Measurements from ENCODE around the gene TECPR1. TPM values are rescaled to one million over a fixed set of nuclear protein-coding genes. Genes with fewer than 3 reads are reported as not detected.

TECPR1 gene
- total RNA-seq, 1 donor from 2014 or later = 10.8 TPM

DNA sequence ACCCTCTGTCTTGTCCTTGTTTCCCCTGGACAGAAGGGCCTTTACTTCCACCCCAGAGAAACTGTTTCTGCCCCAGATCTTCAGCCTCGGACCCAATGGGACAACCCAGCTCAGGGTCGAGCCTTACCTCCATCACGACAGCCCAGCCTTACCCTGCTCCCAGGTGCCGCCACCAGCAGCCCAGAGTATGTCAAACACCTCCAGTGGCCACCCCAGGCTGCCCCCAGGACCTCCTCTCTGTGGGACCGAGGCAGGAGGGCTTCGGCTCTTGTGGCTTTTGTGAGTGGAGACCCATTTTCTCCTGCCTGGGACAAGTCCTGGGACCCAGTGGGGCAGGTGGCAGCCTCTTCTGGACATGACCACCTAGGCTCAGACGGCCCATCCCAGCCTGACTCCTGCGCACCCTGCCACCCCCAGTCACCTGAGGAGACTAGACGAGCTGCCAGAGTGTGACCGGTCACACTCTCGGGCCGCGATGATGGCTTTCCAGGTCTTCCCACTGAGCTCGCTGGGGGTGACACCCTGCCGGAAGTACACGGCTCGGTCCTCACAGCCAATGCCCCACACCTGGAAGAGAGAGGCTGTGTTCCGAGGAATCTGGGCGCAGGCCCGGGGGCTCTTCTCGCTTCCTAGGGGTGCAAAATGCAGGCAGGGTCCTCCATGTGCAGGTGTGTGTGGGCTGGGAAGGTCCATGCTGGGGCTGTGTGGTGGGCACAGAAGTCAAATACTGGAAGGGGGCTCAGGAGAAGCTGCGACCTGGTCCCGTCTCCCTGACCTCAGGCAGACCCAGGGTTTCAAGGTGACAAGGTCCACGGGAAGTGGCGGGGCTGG is 15.5 kb downstream of the TECPR1 start:
- Mint-ChIP-seq H3K27ac (no peak overlapping the region), H3K27me3 (ENCODE audit: insufficient read depth, low read depth) (peaks cover 2% of the 10 kb centered on the region), H3K4me3 (no peak overlapping the region), H3K36me3 (peaks cover 5% of the 10 kb centered on the region), H3K4me1 (no peaks in the 10 kb centered on the region), H3K9me3 (no peaks in the 10 kb centered on the region)
- peaks cover 1% of the 10 kb centered on the region for H3K4me1 ChIP-seq
- no peak for TF ChIP-seq EZH2phosphoT487 (IDR thresholded peaks at IDR 0.05)
- TF ChIP-seq CTCF (IDR thresholded peaks at IDR 0.05) = no peak
- no peak for TF ChIP-seq EZH2 (IDR thresholded peaks at IDR 0.05)
- H2AFZ ChIP-seq (replicated peaks) = no peak overlapping the region
- H4K20me1 ChIP-seq (ENCODE audit: low read depth) = no peaks in the 10 kb centered on the region
- H3K79me2 ChIP-seq (ENCODE audit: low read depth) = no peaks in the 10 kb centered on the region
- no peak overlapping the region for H3K27ac ChIP-seq
- no peak overlapping the region for H3K4me2 ChIP-seq
- H3K9ac ChIP-seq = no peak overlapping the region
- H3K27me3 ChIP-seq = no peaks in the 10 kb centered on the region
- no peak overlapping the region for H3K4me3 ChIP-seq
- H3F3A ChIP-seq (ENCODE audit: low read depth) = no peaks in the 10 kb centered on the region
- DNase-seq (ENCODE audit: low spot score) = no peak
- no peaks in the 10 kb centered on the region for H3K9me3 ChIP-seq (ENCODE audit: low read depth)
- H3K36me3 ChIP-seq = no peaks in the 10 kb centered on the region

- Histone ChIP-seq H3K4me1 (no peaks in the 10 kb centered on the region), H4K20me1 (ENCODE audit: low read depth) (no peaks in the 10 kb centered on the region), H3K79me2 (ENCODE audit: low read depth) (no peaks in the 10 kb centered on the region), H3K9me3 (ENCODE audit: low read depth) (no peaks in the 10 kb centered on the region), H3K4me2 (no peak overlapping the region), H3F3A (ENCODE audit: low read depth) (no peaks in the 10 kb centered on the region), H3K4me3 (no peak overlapping the region), H3K9ac (no peak overlapping the region), H3K36me3 (no peaks in the 10 kb centered on the region), H3K27ac (no peak overlapping the region), H2AFZ (replicated peaks) (no peak overlapping the region), H3K27me3 (no peaks in the 10 kb centered on the region)
- Mint-ChIP-seq H3K36me3 (peaks cover 5% of the 10 kb centered on the region), H3K27ac (no peak overlapping the region), H3K4me3 (no peak overlapping the region), H3K9me3 (no peaks in the 10 kb centered on the region), H3K27me3 (ENCODE audit: insufficient read depth, low read depth) (peaks cover 2% of the 10 kb centered on the region), H3K4me1 (no peaks in the 10 kb centered on the region)
- TF ChIP-seq CTCF (IDR thresholded peaks at IDR 0.05) = no peak
- no peak for DNase-seq (ENCODE audit: low spot score)
These were observed 16.1 kb downstream of the TECPR1 start for GRCh38 chr7:98235901-98236300.

DNA sequence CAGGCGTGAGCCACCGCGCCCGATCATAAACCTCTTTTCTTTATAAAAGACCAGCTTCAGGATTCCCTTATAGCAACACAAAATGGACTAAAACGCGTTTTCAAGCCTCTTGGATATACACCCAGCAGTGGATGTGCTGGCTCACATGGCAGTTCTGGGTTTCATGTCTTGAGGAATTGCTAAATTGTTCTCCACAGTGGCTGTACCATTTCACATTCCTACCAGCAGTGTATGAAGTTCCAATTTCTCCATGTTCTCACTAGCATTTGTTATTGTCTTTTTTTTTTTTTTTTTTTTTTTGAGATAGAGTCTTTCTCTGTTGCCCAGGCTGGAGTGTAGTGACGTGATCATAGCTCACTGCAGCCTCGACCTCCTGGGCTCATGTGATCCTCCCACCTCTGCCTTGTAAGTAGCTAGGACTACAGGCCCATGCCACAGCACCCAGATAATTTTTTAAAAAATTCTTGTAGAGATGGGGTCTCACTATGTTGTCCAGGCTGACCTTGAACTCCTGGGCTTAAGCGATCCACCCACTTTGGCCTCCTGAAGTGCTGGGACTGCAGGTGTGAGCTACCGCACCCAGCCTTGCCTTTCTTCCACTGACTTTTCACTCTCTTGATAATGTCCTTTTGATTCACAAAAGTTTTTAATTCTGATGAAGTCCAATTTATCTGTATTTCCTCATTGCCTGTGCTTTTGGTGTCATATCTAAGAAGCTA is 17.4 kb downstream of the TECPR1 start:
- Histone ChIP-seq H4K20me1 (ENCODE audit: low read depth) (no peaks in the 10 kb centered on the region), H3K27me3 (no peaks in the 10 kb centered on the region), H3K27ac (no peak overlapping the region), H3F3A (ENCODE audit: low read depth) (no peaks in the 10 kb centered on the region), H3K36me3 (no peaks in the 10 kb centered on the region), H3K9me3 (ENCODE audit: low read depth) (no peaks in the 10 kb centered on the region), H3K9ac (no peak overlapping the region), H3K4me1 (no peaks in the 10 kb centered on the region), H2AFZ (replicated peaks) (no peak overlapping the region), H3K4me3 (no peak overlapping the region), H3K4me2 (no peak overlapping the region), H3K79me2 (ENCODE audit: low read depth) (no peaks in the 10 kb centered on the region)
- peaks cover 2% of the 10 kb centered on the region for H3K27me3 Mint-ChIP-seq (ENCODE audit: insufficient read depth, low read depth)
- peaks cover 6% of the 10 kb centered on the region for H3K4me1 Mint-ChIP-seq
- peaks cover 3% of the 10 kb centered on the region for H3K36me3 Mint-ChIP-seq
- TF ChIP-seq EZH2 (IDR thresholded peaks at IDR 0.05) (no peak), EZH2phosphoT487 (IDR thresholded peaks at IDR 0.05) (no peak), CTCF (IDR thresholded peaks at IDR 0.05) (no peak)
- no peak overlapping the region for H3K4me3 Mint-ChIP-seq
- no peak for DNase-seq (ENCODE audit: low spot score)
- H3K9me3 Mint-ChIP-seq = no peaks in the 10 kb centered on the region
- peak overlapping the region; percentile 57 for H3K27ac Mint-ChIP-seq

Measured in neural progenitor cell (in vitro differentiated cells).